Subcutaneous adipose tissue (tissue), 4 donors: ENCODE results near the gene KIAA1958. TPM values are rescaled to one million over a fixed set of nuclear protein-coding genes. Genes with fewer than 3 reads are reported as not detected.

Experiments used
- CTCF ChIP-seq: fragments of 450-650 bp; IDR thresholded peaks from one replicate; pipeline ENCODE4 v1.5.1; 2016; ENCODE audit warnings: low read depth, mild to moderate bottlenecking, control low read depth, antibody characterized with exemption, moderate library complexity
- total RNA-seq, 4 donors: library from RNA; depleted of rRNA; stranded (reverse); fragments of >200 nt; gene quantifications; one replicate each; pipeline ENCODE4 v1.1.0, GENCODE V29; 2016

The KIAA1958 gene
- total RNA-seq, 4 donors from 2014 or later: 2.0 to 6.2 (median 3.5) TPM

DNA sequence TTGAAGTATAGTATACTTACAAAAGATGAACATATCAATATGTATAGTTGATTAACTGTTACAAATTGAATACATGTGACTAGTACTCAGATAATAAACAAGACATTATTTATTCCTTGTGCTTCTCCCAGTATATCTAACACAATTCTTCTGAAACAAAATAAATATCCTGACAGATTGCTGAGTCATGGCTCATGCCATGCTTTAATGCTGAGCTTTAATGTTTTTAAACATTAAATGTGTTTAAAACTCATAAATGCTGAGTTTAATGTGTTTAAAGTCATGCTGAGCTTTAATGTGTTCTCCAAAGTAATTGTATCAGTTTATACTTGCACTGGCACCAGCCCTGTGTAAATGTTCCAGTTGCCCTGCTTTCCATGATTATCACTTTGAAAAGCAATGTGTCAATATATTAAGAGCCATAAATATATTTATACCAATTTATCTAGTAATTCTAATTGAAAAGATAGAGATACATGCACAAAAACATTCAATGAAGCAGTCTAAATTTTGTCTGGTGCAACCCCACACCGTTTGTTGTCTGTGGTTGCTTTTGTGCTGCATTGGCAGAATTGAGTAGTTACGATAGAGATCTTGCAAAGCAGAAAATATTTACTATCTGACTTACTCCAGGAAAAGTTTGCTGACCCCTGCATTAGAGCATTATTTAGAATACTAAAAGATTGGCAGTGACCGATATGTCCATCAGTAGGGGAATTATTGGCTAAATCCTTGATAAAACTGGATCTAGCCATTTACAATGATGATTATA lies 15.7 kb downstream of the KIAA1958 start:
- TF ChIP-seq CTCF: no peak

DNA sequence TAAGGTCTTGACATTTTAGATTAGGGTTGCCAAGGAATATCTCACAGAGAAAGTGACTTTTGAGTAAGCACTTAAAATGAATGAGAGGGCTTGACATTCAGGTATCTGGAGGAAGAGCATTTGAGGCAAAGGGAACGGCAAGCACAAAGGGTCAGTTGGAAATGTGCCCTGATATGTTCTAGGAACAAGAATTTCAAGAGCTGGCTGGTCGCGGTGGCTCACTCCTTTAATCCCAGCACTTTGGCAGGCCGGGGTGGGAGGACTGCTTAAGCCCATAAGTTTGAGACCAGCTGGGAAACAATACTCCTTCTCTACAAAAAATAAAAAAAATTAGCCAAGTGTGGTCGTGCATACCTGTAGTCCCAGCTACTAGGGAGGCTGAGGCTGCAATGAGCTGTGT lies 16.5 kb downstream of the KIAA1958 start:
- no peak for TF ChIP-seq CTCF

GRCh38 chr9:112505086-112505485 lies 18.5 kb downstream of the KIAA1958 start:
- TF ChIP-seq CTCF: no peak

DNA sequence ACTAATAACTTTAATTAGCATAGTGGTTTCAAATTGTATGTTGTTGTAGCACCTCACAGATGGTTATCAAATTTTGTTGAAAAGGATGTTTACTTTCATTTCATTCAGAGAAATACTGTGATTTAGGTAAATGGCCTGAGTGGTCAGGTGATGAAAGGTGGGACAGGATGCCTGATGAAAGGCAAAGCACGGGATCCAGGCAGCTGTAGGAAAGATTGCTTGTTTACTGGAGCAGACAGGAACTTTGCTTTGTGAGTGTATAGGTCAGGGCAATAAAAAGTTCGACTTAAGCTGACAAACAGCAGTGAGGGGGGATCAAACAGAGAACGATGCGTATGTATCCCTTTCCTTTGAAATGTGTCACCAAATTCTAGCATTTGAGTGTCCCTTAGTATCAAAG lies 19.0 kb downstream of the KIAA1958 start:
- TF ChIP-seq CTCF: no peak

- TF ChIP-seq CTCF: no peak
These were observed 19.9 kb downstream of the KIAA1958 start for GRCh38 chr9:112506571-112506970.

DNA sequence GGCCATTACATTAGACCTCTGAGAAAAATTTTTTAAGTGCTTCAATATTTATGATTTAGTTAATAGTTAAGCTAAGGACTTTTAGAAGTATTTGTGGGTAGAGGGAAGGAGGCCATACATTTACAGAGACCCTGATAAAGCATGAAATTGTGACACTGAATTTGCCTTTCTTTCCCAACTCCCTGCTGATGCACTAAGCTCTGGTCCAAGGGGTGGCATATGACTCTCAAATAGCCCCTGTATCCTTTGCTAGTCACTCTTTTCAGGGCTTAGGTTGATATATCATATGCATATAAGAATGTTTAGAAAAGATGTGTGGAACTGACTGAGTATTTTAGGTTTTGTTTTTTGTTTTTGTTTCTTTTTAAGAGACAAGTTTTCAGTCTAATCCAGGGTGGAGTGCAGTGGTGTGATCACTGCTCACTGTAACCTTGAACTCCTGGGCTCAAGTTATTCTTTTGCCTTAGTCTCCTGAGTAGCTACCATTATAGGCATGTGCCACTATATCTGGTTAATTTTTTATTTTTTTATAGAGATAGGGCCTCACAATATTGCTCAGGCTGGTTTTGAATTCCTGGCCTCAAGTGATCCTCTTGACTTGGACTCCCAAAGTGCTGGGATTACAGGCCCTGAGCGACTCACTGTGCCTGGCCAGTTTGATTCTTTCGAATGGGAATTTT lies 20.5 kb downstream of the KIAA1958 start:
- TF ChIP-seq CTCF: no peak

GRCh38 chr9:112508377-112508776 lies 21.8 kb downstream of the KIAA1958 start:
- TF ChIP-seq CTCF: no peak
